ENCODE results near the gene IL27RA. TPM values are rescaled to one million over a fixed set of nuclear protein-coding genes. Genes with fewer than 3 reads are reported as not detected.
A peak's percentile ranks its signal among the peaks of the same experiment; 100 is the strongest.

Gene IL27RA
- total and polyA plus RNA-seq, 2 donors (not counting 1 experiment from before 2014, with no cell fraction given): 36.2 to 38.6 TPM

GRCh38 chr19:14091081-14091812 lies 59.7 kb downstream of the IL27RA start:
- WGBS (ENCODE audit: insufficient coverage): 0% methylated on average over 47 of the region's 72 CpGs
- peak overlapping the region; percentile 90 for H2AFZ ChIP-seq (ENCODE audit: insufficient read depth, low read depth, low read length, poor library complexity, severe bottlenecking)
- peak overlapping the region; percentile 100 for H3K4me3 Mint-ChIP-seq
- peak overlapping the region; percentile 81 to 89 (median 82) for H3K4me3 ChIP-seq (ENCODE audit: control extremely low read depth in 1 of 5, extremely low read depth in 1 of 5, insufficient read depth in 1 of 5, low read depth in 2 of 5, low read length in 4 of 5)
- no peaks in the 10 kb centered on the region for H3K79me2 ChIP-seq (ENCODE audit: control insufficient read depth, insufficient read depth, low read length)
- peak overlapping the region; percentile 94 for H3K4me2 ChIP-seq (replicated peaks; ENCODE audit: low read depth, low read length, poor library complexity, severe bottlenecking)
- H3K9me3 ChIP-seq (ENCODE audit: control extremely low read depth in 1 of 3, control insufficient read depth in 2 of 3, insufficient read depth in 1 of 3, low read length in 2 of 3): peaks cover 2 to 9% (median 8%) of the 10 kb centered on the region in 3 donors
- TF ChIP-seq CTCF (IDR thresholded peaks at IDR 0.05) (peak; percentile 21), EZH2 (IDR thresholded peaks at IDR 0.05; ENCODE audit: borderline replicate concordance, insufficient read depth, low read depth, low read length, poor library complexity, severe bottlenecking) (no peak)
- H3K9ac ChIP-seq (ENCODE audit: low read length): peak overlapping the region; percentile 81
- POLR2A ChIA-PET: interaction anchor here (0.6 to 1.5 kb wide), 4 partner anchors 9 to 349 kb away, joined by 4 to 6 read pairs (median 5); partner anchors contain the start of genes ASF1B and PRKACA
- H3K27ac ChIP-seq (ENCODE audit: low read length in 2 of 2): peak overlapping the region; percentile 69 to 87
- intact Hi-C loops (cut with micrococcal nuclease): loop anchor here (1.0 to 10.0 kb wide), 5 partner anchors 10 to 816 kb away; partner anchors contain the start of genes ASF1B and PRKACA
- DNase-seq: peak; percentile 89
- peaks cover 15% of the 10 kb centered on the region for H3K4me1 Mint-ChIP-seq
- H3K27me3 ChIP-seq (replicated peaks in 1 of 4; ENCODE audit: control extremely low read depth in 1 of 4, control insufficient read depth in 3 of 4, insufficient read depth in 4 of 4, low read length in 3 of 4): no peaks in the 10 kb centered on the region
- no peaks in the 10 kb centered on the region for H3K36me3 ChIP-seq (replicated peaks in 1 of 2; ENCODE audit: control extremely low read depth in 1 of 2, control insufficient read depth in 1 of 2, extremely low read depth in 1 of 2, insufficient read depth in 2 of 2, low read length in 1 of 2)
- no peaks in the 10 kb centered on the region for H3K27me3 Mint-ChIP-seq
- CTCF ChIA-PET: interaction anchor here (0.6 to 1.6 kb wide), 6 partner anchors 10 to 1157 kb away, joined by 3 to 13 read pairs (median 4); partner anchors contain the start of gene ASF1B
- ATAC-seq (ENCODE audit: low read depth): peak; percentile 72
- H3K4me1 ChIP-seq (ENCODE audit: control insufficient read depth in 2 of 2, insufficient read depth in 2 of 2, low read length in 2 of 2): peaks cover 11 to 18% of the 10 kb centered on the region in 2 donors
- H3K9me3 Mint-ChIP-seq (ENCODE audit: insufficient read depth): peaks cover 8% of the 10 kb centered on the region
- peaks cover 11% of the 10 kb centered on the region for H4K20me1 ChIP-seq (ENCODE audit: control insufficient read depth, insufficient read depth, low read length, poor library complexity, severe bottlenecking)
- peak overlapping the region; percentile 99 for H3K27ac Mint-ChIP-seq
